HepG2 (cell line): ENCODE results near the gene ROBO3. TPM values are rescaled to one million over a fixed set of nuclear protein-coding genes. Genes with fewer than 3 reads are reported as not detected.
A peak's percentile ranks its signal among the peaks of the same experiment; 100 is the strongest.

ENCODE experiments used
- ATAC-seq: fragments of 200-7000 bp; cut with Tn5 transposase; 3 replicates; pipeline ENCODE4 v1.9.1; 2020; ENCODE audit warnings: mild to moderate bottlenecking, moderate library complexity
- BruUV-seq: library from RNA; stranded (reverse); fragments of 400-500 nt; replicated peaks from 2 replicates; lab custom pipeline; 2021; lab: Mats Ljungman, UMichigan
- CTCF ChIA-PET: fragments of 300-600 bp; formaldehyde crosslinking; extraction: SDS; loops from one replicate; lab custom pipeline; 2021; ENCODE audit warnings: low total read pairs, inconsistent platforms, low intra/inter-chr PET ratio; lab: Yijun Ruan, JAX
- POLR2A ChIA-PET: fragments of 350-600 bp; sonication (Branson Sonifier 250); formaldehyde crosslinking; loops from one replicate; lab custom pipeline; 2020; ENCODE audit warnings: antibody characterized with exemption, inconsistent platforms; lab: Yijun Ruan, JAX
- DNase-seq: peaks from one replicate; pipeline ENCODE4 v3.0.0-alpha.2; 2015; ENCODE audit warnings: low spot score
- FAIRE-seq: peaks from 3 replicates; lab custom pipeline; 2011; peaks lifted over from hg19 to GRCh38; lab: Jason Lieb, UNC
- H2AFZ ChIP-seq: one replicate; pipeline ENCODE4 v1.6.1; 2011; ENCODE audit warnings: low read length, inconsistent platforms
- H3K27ac ChIP-seq: fragments of 300-600 bp; 3 replicates; pipeline ENCODE4 v1.8.0; 2011; ENCODE audit warnings: mixed run types, mild to moderate bottlenecking, mixed read lengths, low read length, inconsistent platforms; ENCODE audit not compliant: insufficient read depth; ENCODE audit errors: extremely low read length
- H3K27me3 ChIP-seq, 2 experiments: fragments of 200-600 bp in 1 of 2; 2 replicates in 1 of 2; 3 replicates in 1 of 2; pipeline versions ENCODE4 v1.6.0 to v1.8.0; 2011; ENCODE audit warnings: low read length in 2 of 2, mild to moderate bottlenecking in 2 of 2, moderate library complexity in 2 of 2, inconsistent platforms in 1 of 2; ENCODE audit not compliant: insufficient read depth in 2 of 2, control insufficient read depth in 1 of 2
- H3K36me3 ChIP-seq, 2 experiments: fragments of 200-600 bp in 1 of 2; replicated peaks in 1 of 2; 2 replicates in 1 of 2; 3 replicates in 1 of 2; pipeline versions ENCODE4 v1.5.1 to v1.8.0; 2011; ENCODE audit warnings: low read length in 2 of 2, inconsistent platforms in 1 of 2; ENCODE audit not compliant: insufficient read depth in 2 of 2, control insufficient read depth in 1 of 2
- H3K4me1 ChIP-seq: 2 replicates; pipeline ENCODE4 v1.5.1; 2012; ENCODE audit warnings: low read length, inconsistent platforms; ENCODE audit not compliant: insufficient read depth
- H3K4me2 ChIP-seq: 2 replicates; pipeline ENCODE4 v1.6.0; 2011; ENCODE audit warnings: low read depth, low read length, inconsistent platforms
- H3K4me3 ChIP-seq, 3 experiments: fragments of 200-600 bp in 1 of 3; sonication (generic), shearing (Covaris generic) in 1 of 3; replicated peaks in 1 of 3; 2 replicates each; pipeline ENCODE4 v1.5.1; 2011 to 2016; ENCODE audit warnings: low read length in 3 of 3, inconsistent platforms in 2 of 3, low read depth in 2 of 3, mild to moderate bottlenecking in 2 of 3, control low read depth in 1 of 3, mixed read lengths in 1 of 3; ENCODE audit not compliant: insufficient read depth in 1 of 3
- H3K79me2 ChIP-seq: one replicate; pipeline ENCODE4 v1.6.1; 2011; ENCODE audit warnings: low read length, inconsistent platforms; ENCODE audit not compliant: insufficient read depth
- H3K9ac ChIP-seq: 2 replicates; pipeline ENCODE4 v1.6.0; 2011; ENCODE audit warnings: mild to moderate bottlenecking, low read depth, low read length, inconsistent platforms; ENCODE audit not compliant: insufficient read depth
- H3K9me3 ChIP-seq: 2 replicates; pipeline ENCODE4 v1.5.1; 2012; ENCODE audit warnings: mild to moderate bottlenecking, low read length
- H4K20me1 ChIP-seq: 2 replicates; pipeline ENCODE4 v1.6.0; 2011; ENCODE audit warnings: inconsistent platforms, mild to moderate bottlenecking, low read length, moderate library complexity; ENCODE audit not compliant: insufficient read depth
- HNF4A ChIP-seq: sonication (generic); formaldehyde crosslinking; IDR thresholded peaks from 2 replicates; pipeline ENCODE4 v1.4.0; 2020; ENCODE audit warnings: missing genetic modification reagents
- HNRNPK ChIP-seq: fragments of 200-400 bp; formaldehyde crosslinking; IDR thresholded peaks from 2 replicates; pipeline ENCODE4 v1.6.1; 2018; ENCODE audit warnings: low read length, low read depth, moderate library complexity, mild to moderate bottlenecking; ENCODE audit not compliant: poor library complexity, severe bottlenecking
- JUN ChIP-seq: sonication (generic); formaldehyde crosslinking; IDR thresholded peaks from 2 replicates; pipeline ENCODE4 v1.4.0; 2020; ENCODE audit warnings: mild to moderate bottlenecking, missing genetic modification reagents
- NCOA2 ChIP-seq: sonication (generic); formaldehyde crosslinking; IDR thresholded peaks from 2 replicates; pipeline ENCODE4 v1.8.0; 2022; ENCODE audit warnings: inconsistent platforms
- SMAD9 ChIP-seq: sonication (generic); formaldehyde crosslinking; IDR thresholded peaks from 2 replicates; pipeline ENCODE4 v1.5.1; 2020; ENCODE audit warnings: mild to moderate bottlenecking, missing genetic modification reagents
- SRSF9 ChIP-seq: fragments of 200-400 bp; formaldehyde crosslinking; IDR thresholded peaks from 2 replicates; pipeline ENCODE4 v1.6.1; 2018; ENCODE audit warnings: borderline replicate concordance, mild to moderate bottlenecking, low read depth, low read length; ENCODE audit not compliant: insufficient read depth, poor library complexity, severe bottlenecking
- ZFP41 ChIP-seq: sonication (generic); formaldehyde crosslinking; IDR thresholded peaks from 2 replicates; pipeline ENCODE4 v1.4.0; 2020; ENCODE audit warnings: mild to moderate bottlenecking, missing genetic modification reagents, borderline replicate concordance
- ZNF180 ChIP-seq: sonication (generic); formaldehyde crosslinking; IDR thresholded peaks from 2 replicates; pipeline ENCODE4 v1.4.0; 2020; ENCODE audit warnings: low read depth, missing genetic modification reagents, borderline replicate concordance
- ZNF24 ChIP-seq: fragments of 450-650 bp; IDR thresholded peaks from 2 replicates; pipeline ENCODE4 v1.6.1; 2017; ENCODE audit warnings: antibody characterized with exemption, mild to moderate bottlenecking
- ZNF263 ChIP-seq: sonication (generic); formaldehyde crosslinking; IDR thresholded peaks from 2 replicates; pipeline ENCODE4 v1.4.0; 2020; ENCODE audit warnings: missing genetic modification reagents
- ZNF615 ChIP-seq: sonication (generic); formaldehyde crosslinking; IDR thresholded peaks from 2 replicates; pipeline ENCODE4 v1.5.0; 2020; ENCODE audit warnings: mild to moderate bottlenecking, missing genetic modification reagents, borderline replicate concordance
- ZNF879 ChIP-seq: sonication (generic); formaldehyde crosslinking; IDR thresholded peaks from 2 replicates; pipeline ENCODE4 v1.8.1; 2023; ENCODE audit warnings: missing genetic modification reagents
- WGBS: methylation state at CpG from one replicate; pipeline ENCODE4 v1.1.6; 2017; ENCODE audit warnings: low lambda C conversion rate; 5-methylcytosine and 5-hydroxymethylcytosine counted together
- in situ Hi-C: cut with HindIII; loops from 2 replicates; pipeline ENCODE4 v1.10.0; 2017; ENCODE audit warnings: low pct_unique_long_range_greater_than_20kb; ENCODE audit not compliant: extremely low pct_ligation_motif_present
- intact Hi-C: fragments of 100-400 bp; cut with micrococcal nuclease; formaldehyde crosslinking; loops from one replicate; pipeline ENCODE4 v1.10.0; 2022; ENCODE audit not compliant: unreplicated experiment
- polyA plus RNA-seq, 8 experiments: library from polyadenylated mRNA; depleted of rRNA in 3 of 8; stranded (reverse) in 7 of 8; unstranded in 1 of 8; fragments of >200 nt; fragmentation: Illumina TruSeq in 4 of 8; extraction: Trizol in 4 of 8; gene quantifications; 2 replicates each; pipeline versions ENCODE4 v1.2.1 to v1.2.3, GENCODE V29; 2011 to 2016; ENCODE audit warnings: low read depth in 4 of 8, missing spikeins in 1 of 8, mixed read lengths in 1 of 8; ENCODE audit not compliant: insufficient read depth in 1 of 8
- total RNA-seq, 5 experiments: library from RNA; depleted of rRNA; stranded (reverse); fragments of >200 nt; fragmentation: Illumina TruSeq; extraction: Trizol; gene quantifications; 2 replicates each; pipeline ENCODE4 v1.2.3, GENCODE V29; 2016; ENCODE audit warnings: low read depth in 1 of 5
- TF ChIP-seq, protein P1 (sequence below): IDR thresholded peaks from 2 replicates; pipeline ENCODE4 v1.6.1; 2016; ENCODE audit warnings: low read depth, missing genetic modification reagents, missing compliant biosample characterization
- TF ChIP-seq, protein P2 (sequence below): sonication (generic); formaldehyde crosslinking; IDR thresholded peaks from 2 replicates; pipeline ENCODE4 v1.5.1; 2020; ENCODE audit warnings: mild to moderate bottlenecking, moderate library complexity, missing genetic modification reagents

The ROBO3 gene
- total and polyA plus RNA-seq, 2 of the 13 experiments (the other 11 are each of a cell fraction or from before 2014, with no cell fraction given), result 0.07 to 2.4 TPM

GRCh38 chr11:124884869-124885479 is 19.7 kb downstream of the ROBO3 start:
- no peak overlapping the region for H3K27ac ChIP-seq
- no TSS peak for BruUV-seq
- no peak for ATAC-seq
- H2AFZ ChIP-seq, result peak overlapping the region; percentile 11
- H3K9me3 ChIP-seq, result no peaks in the 10 kb centered on the region
- H4K20me1 ChIP-seq, result no peaks in the 10 kb centered on the region
- H3K36me3 ChIP-seq, result no peaks in the 10 kb centered on the region
- WGBS, result 30% methylated on average over 4 of the region's 5 CpGs
- H3K27me3 ChIP-seq, result peaks cover 0 to 18% of the 10 kb centered on the region in 2 experiments; a peak in 4 of 5 replicates
- intact Hi-C loops (no loop called here), in situ Hi-C loops (no loop called here)
- peak overlapping the region; percentile 16; the same call in 1 of the 2 replicates for H3K4me2 ChIP-seq
- no peaks in the 10 kb centered on the region for H3K79me2 ChIP-seq
- H3K4me1 ChIP-seq, result peaks cover 61% of the 10 kb centered on the region
- POLR2A ChIA-PET, result no interaction called here
- H3K9ac ChIP-seq, result no peak overlapping the region
- no peak for DNase-seq
- TF ChIP-seq JUN (CRISPR knock-in tag) (no peak), ZFP41 (CRISPR knock-in tag) (no peak), ZNF263 (CRISPR knock-in tag) (no peak), ZNF180 (no peak), SRSF9 (no peak), ZNF615 (CRISPR knock-in tag) (no peak), SMAD9 (CRISPR knock-in tag) (no peak), ZNF879 (CRISPR knock-in tag) (no peak), HNRNPK (no peak), HNF4A (no peak), ZNF24 (no peak), NCOA2 (CRISPR knock-in tag) (no peak)
- TF ChIP-seq, protein P1, sequence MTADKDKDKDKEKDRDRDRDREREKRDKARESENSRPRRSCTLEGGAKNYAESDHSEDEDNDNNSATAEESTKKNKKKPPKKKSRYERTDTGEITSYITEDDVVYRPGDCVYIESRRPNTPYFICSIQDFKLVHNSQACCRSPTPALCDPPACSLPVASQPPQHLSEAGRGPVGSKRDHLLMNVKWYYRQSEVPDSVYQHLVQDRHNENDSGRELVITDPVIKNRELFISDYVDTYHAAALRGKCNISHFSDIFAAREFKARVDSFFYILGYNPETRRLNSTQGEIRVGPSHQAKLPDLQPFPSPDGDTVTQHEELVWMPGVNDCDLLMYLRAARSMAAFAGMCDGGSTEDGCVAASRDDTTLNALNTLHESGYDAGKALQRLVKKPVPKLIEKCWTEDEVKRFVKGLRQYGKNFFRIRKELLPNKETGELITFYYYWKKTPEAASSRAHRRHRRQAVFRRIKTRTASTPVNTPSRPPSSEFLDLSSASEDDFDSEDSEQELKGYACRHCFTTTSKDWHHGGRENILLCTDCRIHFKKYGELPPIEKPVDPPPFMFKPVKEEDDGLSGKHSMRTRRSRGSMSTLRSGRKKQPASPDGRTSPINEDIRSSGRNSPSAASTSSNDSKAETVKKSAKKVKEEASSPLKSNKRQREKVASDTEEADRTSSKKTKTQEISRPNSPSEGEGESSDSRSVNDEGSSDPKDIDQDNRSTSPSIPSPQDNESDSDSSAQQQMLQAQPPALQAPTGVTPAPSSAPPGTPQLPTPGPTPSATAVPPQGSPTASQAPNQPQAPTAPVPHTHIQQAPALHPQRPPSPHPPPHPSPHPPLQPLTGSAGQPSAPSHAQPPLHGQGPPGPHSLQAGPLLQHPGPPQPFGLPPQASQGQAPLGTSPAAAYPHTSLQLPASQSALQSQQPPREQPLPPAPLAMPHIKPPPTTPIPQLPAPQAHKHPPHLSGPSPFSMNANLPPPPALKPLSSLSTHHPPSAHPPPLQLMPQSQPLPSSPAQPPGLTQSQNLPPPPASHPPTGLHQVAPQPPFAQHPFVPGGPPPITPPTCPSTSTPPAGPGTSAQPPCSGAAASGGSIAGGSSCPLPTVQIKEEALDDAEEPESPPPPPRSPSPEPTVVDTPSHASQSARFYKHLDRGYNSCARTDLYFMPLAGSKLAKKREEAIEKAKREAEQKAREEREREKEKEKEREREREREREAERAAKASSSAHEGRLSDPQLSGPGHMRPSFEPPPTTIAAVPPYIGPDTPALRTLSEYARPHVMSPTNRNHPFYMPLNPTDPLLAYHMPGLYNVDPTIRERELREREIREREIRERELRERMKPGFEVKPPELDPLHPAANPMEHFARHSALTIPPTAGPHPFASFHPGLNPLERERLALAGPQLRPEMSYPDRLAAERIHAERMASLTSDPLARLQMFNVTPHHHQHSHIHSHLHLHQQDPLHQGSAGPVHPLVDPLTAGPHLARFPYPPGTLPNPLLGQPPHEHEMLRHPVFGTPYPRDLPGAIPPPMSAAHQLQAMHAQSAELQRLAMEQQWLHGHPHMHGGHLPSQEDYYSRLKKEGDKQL (CRISPR knock-in tag), result no peak
- TF ChIP-seq, protein P2, sequence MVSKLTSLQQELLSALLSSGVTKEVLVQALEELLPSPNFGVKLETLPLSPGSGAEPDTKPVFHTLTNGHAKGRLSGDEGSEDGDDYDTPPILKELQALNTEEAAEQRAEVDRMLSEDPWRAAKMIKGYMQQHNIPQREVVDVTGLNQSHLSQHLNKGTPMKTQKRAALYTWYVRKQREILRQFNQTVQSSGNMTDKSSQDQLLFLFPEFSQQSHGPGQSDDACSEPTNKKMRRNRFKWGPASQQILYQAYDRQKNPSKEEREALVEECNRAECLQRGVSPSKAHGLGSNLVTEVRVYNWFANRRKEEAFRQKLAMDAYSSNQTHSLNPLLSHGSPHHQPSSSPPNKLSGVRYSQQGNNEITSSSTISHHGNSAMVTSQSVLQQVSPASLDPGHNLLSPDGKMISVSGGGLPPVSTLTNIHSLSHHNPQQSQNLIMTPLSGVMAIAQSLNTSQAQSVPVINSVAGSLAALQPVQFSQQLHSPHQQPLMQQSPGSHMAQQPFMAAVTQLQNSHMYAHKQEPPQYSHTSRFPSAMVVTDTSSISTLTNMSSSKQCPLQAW (CRISPR knock-in tag), result no peak
- CTCF ChIA-PET, result no interaction called here
- no peak for FAIRE-seq
- H3K4me3 ChIP-seq, result no peak overlapping the region; a peak in 1 of 6 replicates
